Right lobe of liver (tissue), 4 donors: Measurements from ENCODE around the gene ACOT11.

Experiments used
- POLR2A ChIP-seq: fragments of 450-650 bp; IDR thresholded peaks from one replicate; pipeline ENCODE4 v1.6.1; 2017; ENCODE audit warnings: antibody characterized with exemption, mild to moderate bottlenecking
- TF ChIP-seq, protein P1 (sequence below), 4 donors: fragments of 200-600 bp in 3 of 4; fragments of 450-650 bp in 1 of 4; IDR thresholded peaks; one replicate each; pipeline versions ENCODE4 v1.5.1 to v1.8.0; 2016 to 2022; ENCODE audit warnings: antibody characterized with exemption in 4 of 4, mild to moderate bottlenecking in 2 of 4
- donor health status: DM: no; HTN: no; CAD: no.
- donor health status: DM: no; HTN: no; CAD: no.
- donor health status: DM: no; HTN: yes; CAD: no.

DNA sequence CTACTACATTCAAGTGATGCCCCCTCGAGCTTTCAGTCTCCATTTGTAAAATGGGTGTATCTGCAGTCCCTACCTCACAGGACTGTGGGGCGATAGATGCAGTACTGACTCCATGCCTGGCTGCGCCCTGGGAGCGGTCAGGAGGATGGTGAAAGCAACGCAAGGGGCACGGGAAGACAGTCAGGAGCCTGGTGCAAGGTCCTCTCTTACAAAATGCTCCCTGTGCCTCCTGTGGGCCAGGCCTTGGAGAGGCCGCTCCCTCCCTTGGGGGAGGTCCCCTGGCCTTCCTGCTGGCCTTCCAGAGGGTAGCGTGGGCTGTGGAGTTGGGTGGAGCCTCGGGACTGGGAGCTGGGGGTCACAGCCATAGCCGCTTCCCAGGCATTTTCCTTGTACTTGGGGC, 53.7 kb downstream of the ACOT11 start:
- TF ChIP-seq, protein P1, sequence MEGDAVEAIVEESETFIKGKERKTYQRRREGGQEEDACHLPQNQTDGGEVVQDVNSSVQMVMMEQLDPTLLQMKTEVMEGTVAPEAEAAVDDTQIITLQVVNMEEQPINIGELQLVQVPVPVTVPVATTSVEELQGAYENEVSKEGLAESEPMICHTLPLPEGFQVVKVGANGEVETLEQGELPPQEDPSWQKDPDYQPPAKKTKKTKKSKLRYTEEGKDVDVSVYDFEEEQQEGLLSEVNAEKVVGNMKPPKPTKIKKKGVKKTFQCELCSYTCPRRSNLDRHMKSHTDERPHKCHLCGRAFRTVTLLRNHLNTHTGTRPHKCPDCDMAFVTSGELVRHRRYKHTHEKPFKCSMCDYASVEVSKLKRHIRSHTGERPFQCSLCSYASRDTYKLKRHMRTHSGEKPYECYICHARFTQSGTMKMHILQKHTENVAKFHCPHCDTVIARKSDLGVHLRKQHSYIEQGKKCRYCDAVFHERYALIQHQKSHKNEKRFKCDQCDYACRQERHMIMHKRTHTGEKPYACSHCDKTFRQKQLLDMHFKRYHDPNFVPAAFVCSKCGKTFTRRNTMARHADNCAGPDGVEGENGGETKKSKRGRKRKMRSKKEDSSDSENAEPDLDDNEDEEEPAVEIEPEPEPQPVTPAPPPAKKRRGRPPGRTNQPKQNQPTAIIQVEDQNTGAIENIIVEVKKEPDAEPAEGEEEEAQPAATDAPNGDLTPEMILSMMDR (IDR thresholded peaks at IDR 0.05): no peak
- no peak for TF ChIP-seq POLR2A
